Neural cell (in vitro differentiated cells): Measurements from ENCODE around the gene C19orf73.

Experiments
- EZH2 ChIP-seq: fragments of 200-600, 300-800 bp; shearing (Covaris generic), sonication (generic); IDR thresholded peaks from 2 replicates; pipeline ENCODE4 v1.6.1; 2014; ENCODE audit warnings: antibody characterized with exemption, low read length, borderline replicate concordance, mild to moderate bottlenecking; ENCODE audit not compliant: insufficient read depth, poor library complexity, severe bottlenecking
- POLR2AphosphoS5 ChIP-seq: IDR thresholded peaks from 2 replicates; pipeline ENCODE4 v1.6.1; 2012
- RAD21 ChIP-seq: fragments of 450-650 bp; conservative IDR thresholded peaks from 2 replicates; pipeline ENCODE4 v1.6.1; 2014; ENCODE audit warnings: antibody characterized with exemption, mild to moderate bottlenecking, moderate library complexity
- TAF1 ChIP-seq: IDR thresholded peaks from 2 replicates; pipeline ENCODE4 v1.6.1; 2012; ENCODE audit warnings: low read depth
- TF ChIP-seq, protein P1 (sequence below): fragments of 450-650 bp; IDR thresholded peaks from 2 replicates; pipeline ENCODE4 v1.5.1; 2014; ENCODE audit warnings: antibody characterized with exemption, mild to moderate bottlenecking, moderate library complexity; ENCODE audit not compliant: poor library complexity, severe bottlenecking

GRCh38 chr19:49086296-49086695 is 32.6 kb downstream of the C19orf73 start:
- TF ChIP-seq, protein P1, sequence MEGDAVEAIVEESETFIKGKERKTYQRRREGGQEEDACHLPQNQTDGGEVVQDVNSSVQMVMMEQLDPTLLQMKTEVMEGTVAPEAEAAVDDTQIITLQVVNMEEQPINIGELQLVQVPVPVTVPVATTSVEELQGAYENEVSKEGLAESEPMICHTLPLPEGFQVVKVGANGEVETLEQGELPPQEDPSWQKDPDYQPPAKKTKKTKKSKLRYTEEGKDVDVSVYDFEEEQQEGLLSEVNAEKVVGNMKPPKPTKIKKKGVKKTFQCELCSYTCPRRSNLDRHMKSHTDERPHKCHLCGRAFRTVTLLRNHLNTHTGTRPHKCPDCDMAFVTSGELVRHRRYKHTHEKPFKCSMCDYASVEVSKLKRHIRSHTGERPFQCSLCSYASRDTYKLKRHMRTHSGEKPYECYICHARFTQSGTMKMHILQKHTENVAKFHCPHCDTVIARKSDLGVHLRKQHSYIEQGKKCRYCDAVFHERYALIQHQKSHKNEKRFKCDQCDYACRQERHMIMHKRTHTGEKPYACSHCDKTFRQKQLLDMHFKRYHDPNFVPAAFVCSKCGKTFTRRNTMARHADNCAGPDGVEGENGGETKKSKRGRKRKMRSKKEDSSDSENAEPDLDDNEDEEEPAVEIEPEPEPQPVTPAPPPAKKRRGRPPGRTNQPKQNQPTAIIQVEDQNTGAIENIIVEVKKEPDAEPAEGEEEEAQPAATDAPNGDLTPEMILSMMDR = no peak
- TF ChIP-seq RAD21 (no peak), POLR2AphosphoS5 (no peak), EZH2 (no peak), TAF1 (no peak)
